ENCODE measurements around the gene TAF11L4.
"Not testable (repeated sequence)": the region's sequence is repeated elsewhere in the genome, so short reads cannot be mapped to it uniquely, and the experiment has no call there.

TAF11L4 gene

DNA sequence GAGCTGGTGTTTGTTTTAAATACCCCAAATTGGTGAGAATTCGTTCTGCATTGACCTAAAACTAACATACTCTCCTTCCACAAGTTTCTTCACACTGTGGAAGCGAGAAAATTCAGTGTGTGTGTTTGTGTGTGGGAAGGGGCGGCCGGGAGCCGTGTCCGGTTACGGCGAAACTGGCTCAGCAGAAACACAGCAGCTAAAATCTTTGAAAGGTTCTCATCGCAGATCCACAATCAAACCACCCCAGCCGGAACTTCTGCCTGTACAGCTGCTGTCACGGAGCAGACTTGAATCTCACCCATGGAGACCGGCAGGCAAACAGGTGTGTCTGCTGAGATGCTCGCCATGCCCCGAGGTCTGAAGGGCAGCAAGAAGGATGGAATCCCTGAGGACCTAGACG, at the start of gene TAF11L4:
TAF11L4 (plus strand) TSS at position 301 of the 400 bp plus-strand sequence.
- DNase-seq (ENCODE audit: insufficient read length, low spot score); FAIRE-seq: not testable (repeated sequence)

GRCh38 chr5:17475064-17475463, 46.5 kb upstream of the TAF11L4 start:
- FAIRE-seq; DNase-seq (ENCODE audit: insufficient read length, low spot score): not testable (repeated sequence)

- TF ChIP-seq POLR2A (IDR thresholded peaks at IDR 0.05; ENCODE audit: low read depth, low read length): no peak
- DNase-seq (ENCODE audit: insufficient read length, low spot score): no peak
- FAIRE-seq: no peak
These were observed 44.6 kb upstream of the TAF11L4 start for GRCh38 chr5:17477043-17477442.

DNA sequence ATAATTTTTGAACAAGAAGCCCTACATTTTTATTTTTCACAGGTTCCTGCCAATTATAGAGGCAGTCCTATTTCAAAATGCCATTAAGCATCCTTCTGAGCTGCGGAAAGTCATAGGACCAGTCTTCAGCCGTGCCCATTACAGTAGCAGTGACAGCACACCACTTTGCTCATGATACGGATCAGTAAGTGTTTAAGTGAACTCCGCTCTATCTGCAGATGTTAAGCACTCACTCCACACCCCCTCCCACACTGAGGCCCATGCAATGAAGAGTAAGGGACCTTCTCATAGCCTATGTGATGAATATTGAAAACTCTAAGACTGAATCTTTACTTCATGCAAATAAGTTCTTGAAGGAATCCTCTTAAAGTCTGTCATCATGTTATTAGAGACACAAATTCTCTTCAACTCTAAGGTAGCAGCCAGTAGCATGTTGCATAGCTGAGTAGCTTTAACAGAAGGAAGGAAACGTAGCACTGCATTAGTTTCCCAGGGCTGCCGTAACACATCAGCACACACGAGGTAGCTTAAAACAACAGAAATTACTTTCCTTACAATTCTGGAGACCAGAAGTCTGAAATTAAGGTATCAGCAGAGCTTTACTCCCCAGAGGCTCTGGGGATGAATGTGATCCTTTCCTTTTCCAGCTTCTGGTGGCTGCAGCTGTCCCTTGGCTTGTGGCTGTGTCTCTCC, 43.9 kb upstream of the TAF11L4 start:
- TF ChIP-seq POLR2A (IDR thresholded peaks at IDR 0.05; ENCODE audit: low read depth, low read length): no peak
- DNase-seq (ENCODE audit: insufficient read length, low spot score) (no peak), FAIRE-seq (no peak)

- FAIRE-seq: no peak
- no peak for DNase-seq (ENCODE audit: insufficient read length, low spot score)
- TF ChIP-seq POLR2A (IDR thresholded peaks at IDR 0.05; ENCODE audit: low read depth, low read length): no peak
These were observed 40.2 kb upstream of the TAF11L4 start for GRCh38 chr5:17481378-17481777.

GRCh38 chr5:17482790-17483189, 38.8 kb upstream of the TAF11L4 start:
- TF ChIP-seq POLR2A (IDR thresholded peaks at IDR 0.05; ENCODE audit: low read depth, low read length): no peak
- no peak for FAIRE-seq
- no peak for DNase-seq (ENCODE audit: insufficient read length, low spot score)

GRCh38 chr5:17486464-17487173, 35.0 kb upstream of the TAF11L4 start:
- DNase-seq (ENCODE audit: insufficient read length, low spot score); FAIRE-seq: not testable (repeated sequence)

- FAIRE-seq: no peak
- DNase-seq (ENCODE audit: insufficient read length, low spot score): no peak
- no peak for TF ChIP-seq POLR2A (IDR thresholded peaks at IDR 0.05; ENCODE audit: low read depth, low read length)
These were observed 34.5 kb upstream of the TAF11L4 start for GRCh38 chr5:17487174-17487512.

GRCh38 chr5:17491257-17491656, 30.3 kb upstream of the TAF11L4 start:
- DNase-seq (ENCODE audit: insufficient read length, low spot score); FAIRE-seq: not testable (repeated sequence)

GRCh38 chr5:17492770-17493169, 28.8 kb upstream of the TAF11L4 start:
- TF ChIP-seq POLR2A (IDR thresholded peaks at IDR 0.05; ENCODE audit: low read depth, low read length): no peak
- DNase-seq (ENCODE audit: insufficient read length, low spot score) (no peak), FAIRE-seq (no peak)

DNA sequence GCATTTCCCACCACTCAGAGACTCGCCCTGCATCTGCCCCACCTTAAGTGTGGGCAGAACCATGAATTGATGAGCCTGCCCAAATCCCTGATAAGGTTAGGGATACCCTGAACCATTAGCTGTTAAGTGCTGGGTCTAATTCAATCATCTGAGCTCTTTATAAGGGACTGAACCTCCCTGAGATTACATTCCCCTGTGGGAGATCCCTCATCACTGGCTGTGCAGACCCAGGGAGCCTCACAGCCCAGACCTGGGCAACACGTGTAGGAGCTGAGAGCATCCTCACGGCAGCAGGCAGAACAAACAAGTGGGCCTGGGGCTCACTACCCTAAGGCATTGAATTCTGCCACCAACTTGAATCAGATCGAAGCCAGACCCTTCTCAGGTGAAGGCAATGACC, 24.2 kb upstream of the TAF11L4 start:
- TF ChIP-seq POLR2A (IDR thresholded peaks at IDR 0.05; ENCODE audit: low read depth, low read length): no peak
- DNase-seq (ENCODE audit: insufficient read length, low spot score): no peak
- no peak for FAIRE-seq

GRCh38 chr5:17497931-17498330, 23.7 kb upstream of the TAF11L4 start, which contains the start of gene TAF11L2:
TSS of gene TAF11L2 (plus strand) at chr5:17498231.
- not testable (repeated sequence) for FAIRE-seq; DNase-seq (ENCODE audit: insufficient read length, low spot score)

- TF ChIP-seq POLR2A (IDR thresholded peaks at IDR 0.05; ENCODE audit: low read depth, low read length): no peak
- no peak for FAIRE-seq
- no peak for DNase-seq (ENCODE audit: insufficient read length, low spot score)
These were observed 9.8 kb upstream of the TAF11L4 start for GRCh38 chr5:17511775-17512325.

DNA sequence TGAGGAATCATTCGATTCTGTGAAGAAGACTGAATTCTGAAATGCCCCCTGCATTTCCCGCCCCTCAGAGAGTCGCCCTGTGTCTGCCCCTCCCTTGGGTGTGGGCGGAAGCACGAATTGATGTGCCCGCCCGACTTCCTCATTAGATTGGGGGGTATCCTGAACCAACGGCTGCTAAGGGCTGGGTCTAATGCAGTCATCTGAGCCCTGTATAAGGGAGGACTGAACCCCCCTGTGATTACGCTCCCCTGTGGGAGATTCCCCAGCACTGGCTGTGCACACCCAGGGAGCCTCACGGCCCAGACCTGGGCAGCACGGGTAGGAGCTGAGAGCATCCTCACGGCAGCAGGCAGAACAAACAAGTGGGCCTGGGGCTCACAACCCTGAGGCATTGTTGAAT, 4.1 kb upstream of the TAF11L4 start:
- not testable (repeated sequence) for FAIRE-seq; DNase-seq (ENCODE audit: insufficient read length, low spot score)

DNA sequence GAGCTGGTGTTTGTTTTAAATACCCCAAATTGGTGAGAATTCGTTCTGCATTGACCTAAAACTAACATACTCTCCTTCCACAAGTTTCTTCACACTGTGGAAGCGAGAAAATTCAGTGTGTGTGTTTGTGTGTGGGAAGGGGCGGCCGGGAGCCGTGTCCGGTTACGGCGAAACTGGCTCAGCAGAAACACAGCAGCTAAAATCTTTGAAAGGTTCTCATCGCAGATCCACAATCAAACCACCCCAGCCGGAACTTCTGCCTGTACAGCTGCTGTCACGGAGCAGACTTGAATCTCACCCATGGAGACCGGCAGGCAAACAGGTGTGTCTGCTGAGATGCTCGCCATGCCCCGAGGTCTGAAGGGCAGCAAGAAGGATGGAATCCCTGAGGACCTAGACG, 3.5 kb upstream of the TAF11L4 start, which contains the start of gene TAF11L3:
TAF11L3 (plus strand) TSS at position 301 of the 400 bp plus-strand sequence.
- DNase-seq (ENCODE audit: insufficient read length, low spot score); FAIRE-seq: not testable (repeated sequence)

- FAIRE-seq: not testable (repeated sequence)
These were observed 2.1 kb upstream of the TAF11L4 start for GRCh38 chr5:17519508-17519907.

DNA sequence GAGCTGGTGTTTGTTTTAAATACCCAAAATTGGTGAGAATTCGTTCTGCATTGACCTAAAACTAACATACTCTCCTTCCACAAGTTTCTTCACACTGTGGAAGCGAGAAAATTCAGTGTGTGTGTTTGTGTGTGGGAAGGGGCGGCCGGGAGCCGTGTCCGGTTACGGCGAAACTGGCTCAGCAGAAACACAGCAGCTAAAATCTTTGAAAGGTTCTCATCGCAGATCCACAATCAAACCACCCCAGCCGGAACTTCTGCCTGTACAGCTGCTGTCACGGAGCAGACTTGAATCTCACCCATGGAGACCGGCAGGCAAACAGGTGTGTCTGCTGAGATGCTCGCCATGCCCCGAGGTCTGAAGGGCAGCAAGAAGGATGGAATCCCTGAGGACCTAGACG, 3.3 kb downstream of the TAF11L4 start, which contains the start of gene TAF11L5:
TAF11L5 (plus strand) TSS at position 301 of the 400 bp plus-strand sequence.
- not testable (repeated sequence) for FAIRE-seq; DNase-seq (ENCODE audit: insufficient read length, low spot score)

More at GRCh38 chr5:17519508-17519907, 2.1 kb upstream of the TAF11L4 start:
- not testable (repeated sequence) for DNase-seq (ENCODE audit: insufficient read length, low spot score)

- not testable (repeated sequence) for FAIRE-seq
These were observed 4.9 kb downstream of the TAF11L4 start for GRCh38 chr5:17526504-17526903.

GRCh38 chr5:17528369-17528768, 6.8 kb downstream of the TAF11L4 start, which contains the start of gene TAF11L6:
TSS of gene TAF11L6 (plus strand) at chr5:17528669.
- FAIRE-seq; DNase-seq (ENCODE audit: insufficient read length, low spot score): not testable (repeated sequence)

More at GRCh38 chr5:17526504-17526903, 4.9 kb downstream of the TAF11L4 start:
- not testable (repeated sequence) for DNase-seq (ENCODE audit: insufficient read length, low spot score)
